Caco-2 (cell line): ENCODE measurements around the gene ATG16L1. TPM values are rescaled to one million over a fixed set of nuclear protein-coding genes. Genes with fewer than 3 reads are reported as not detected.

Experiments used
- BruUV-seq: library from RNA; stranded (reverse); fragments of 400-500 nt; replicated peaks from 2 replicates; lab custom pipeline; 2021; lab: Mats Ljungman, UMichigan
- CTCF ChIA-PET: fragments of 300-600 bp; sonication (Branson Sonifier 250); formaldehyde crosslinking; loops from one replicate; lab custom pipeline; 2022; ENCODE audit warnings: antibody characterized with exemption; lab: Charles Lee
- POLR2A ChIA-PET: fragments of 300-600 bp; sonication (Branson Sonifier 250); formaldehyde crosslinking; loops from one replicate; lab custom pipeline; 2022; ENCODE audit warnings: antibody characterized with exemption; lab: Charles Lee
- DNase-seq, 2 experiments: peaks; one replicate each; pipeline versions ENCODE4 v3.0.0 to v3.0.0-alpha.2; 2020 to 2022
- H3K27me3 ChIP-seq: replicated peaks from 2 replicates; pipeline ENCODE4 v1.6.0; 2011; ENCODE audit warnings: low read length; ENCODE audit not compliant: control insufficient read depth, insufficient read depth
- H3K36me3 ChIP-seq: 2 replicates; pipeline ENCODE4 v1.5.1; 2011; ENCODE audit warnings: low read length; ENCODE audit not compliant: control insufficient read depth, insufficient read depth
- H3K4me1 ChIP-seq: fragments of 250-450 bp; sonication (Bioruptor Pico); 2 replicates; pipeline ENCODE4 v1.5.1; 2020; ENCODE audit warnings: mild to moderate bottlenecking
- H3K4me3 ChIP-seq: 2 replicates; pipeline ENCODE4 v1.5.1; 2011; ENCODE audit warnings: low read depth, mild to moderate bottlenecking, control low read depth, low read length
- H3K9me3 ChIP-seq: fragments of 250-450 bp; sonication (Bioruptor Pico); 2 replicates; pipeline ENCODE4 v1.5.1; 2020; ENCODE audit warnings: mild to moderate bottlenecking, moderate library complexity
- H3K27ac Mint-ChIP-seq: one replicate; pipeline ENCODE4 v1.8.0; 2022; ENCODE audit warnings: mixed read lengths; ENCODE audit not compliant: unreplicated experiment
- H3K27me3 Mint-ChIP-seq: one replicate; pipeline ENCODE4 v1.8.0; 2022; ENCODE audit warnings: mixed read lengths; ENCODE audit not compliant: insufficient read depth, unreplicated experiment
- H3K36me3 Mint-ChIP-seq: one replicate; pipeline ENCODE4 v1.8.0; 2022; ENCODE audit warnings: mild to moderate bottlenecking, mixed read lengths; ENCODE audit not compliant: insufficient read depth, unreplicated experiment
- H3K4me1 Mint-ChIP-seq: one replicate; pipeline ENCODE4 v1.8.0; 2022; ENCODE audit warnings: low read depth, mixed read lengths; ENCODE audit not compliant: unreplicated experiment
- H3K4me3 Mint-ChIP-seq: one replicate; pipeline ENCODE4 v1.8.0; 2022; ENCODE audit warnings: mild to moderate bottlenecking, moderate library complexity, mixed read lengths; ENCODE audit not compliant: unreplicated experiment
- H3K9me3 Mint-ChIP-seq: one replicate; pipeline ENCODE4 v1.8.0; 2022; ENCODE audit warnings: mixed read lengths; ENCODE audit not compliant: unreplicated experiment
- CTCF ChIP-seq, 2 experiments: fragments of 200-600 bp in 1 of 2; IDR thresholded peaks; 1 replicate in 1 of 2; 2 replicates in 1 of 2; pipeline versions ENCODE4 v1.5.1 to v1.8.0; 2011 to 2022; ENCODE audit warnings: antibody characterized with exemption in 1 of 2, control low read depth in 1 of 2, inconsistent platforms in 1 of 2, low read depth in 1 of 2, low read length in 1 of 2, mild to moderate bottlenecking in 1 of 2, moderate library complexity in 1 of 2; ENCODE audit not compliant: insufficient read depth in 1 of 2, severe bottlenecking in 1 of 2, unreplicated experiment in 1 of 2
- intact Hi-C: fragments of 100-400 bp; cut with micrococcal nuclease; formaldehyde crosslinking; loops from one replicate; pipeline ENCODE4 v1.10.0; 2022; ENCODE audit not compliant: unreplicated experiment
- total RNA-seq: library from RNA; stranded (reverse); gene quantifications from 2 replicates; pipeline ENCODE4 v1.2.3, GENCODE V29; 2022

The ATG16L1 gene
- total RNA-seq, 1 experiment from 2014 or later: 20.1 TPM

GRCh38 chr2:233275223-233275622 lies 23.8 kb downstream of the ATG16L1 start:
- BruUV-seq: no TSS peak
- no peaks in the 10 kb centered on the region for H3K27me3 Mint-ChIP-seq
- H3K36me3 ChIP-seq: no peaks in the 10 kb centered on the region
- TF ChIP-seq CTCF (IDR thresholded peaks at IDR 0.05; ENCODE audit: insufficient read depth in 1 of 2, low read depth in 1 of 2, low read length in 1 of 2, severe bottlenecking in 1 of 2, unreplicated experiment in 1 of 2): no peak
- CTCF ChIA-PET: no interaction called here
- no peaks in the 10 kb centered on the region for H3K9me3 Mint-ChIP-seq
- H3K27me3 ChIP-seq: no peaks in the 10 kb centered on the region
- no peaks in the 10 kb centered on the region for H3K4me1 Mint-ChIP-seq
- peaks cover 47% of the 10 kb centered on the region for H3K36me3 Mint-ChIP-seq
- no peak overlapping the region for H3K4me3 ChIP-seq
- intact Hi-C loops: no loop called here
- no peak overlapping the region for H3K27ac Mint-ChIP-seq
- POLR2A ChIA-PET: no interaction called here
- H3K4me3 Mint-ChIP-seq: no peak overlapping the region
- no peaks in the 10 kb centered on the region for H3K9me3 ChIP-seq
- no peak for DNase-seq
- no peaks in the 10 kb centered on the region for H3K4me1 ChIP-seq

- Mint-ChIP-seq H3K27ac (no peak overlapping the region), H3K4me1 (no peaks in the 10 kb centered on the region), H3K36me3 (peaks cover 67% of the 10 kb centered on the region), H3K9me3 (no peaks in the 10 kb centered on the region), H3K4me3 (no peak overlapping the region), H3K27me3 (no peaks in the 10 kb centered on the region)
- H3K9me3 ChIP-seq: no peaks in the 10 kb centered on the region
- POLR2A ChIA-PET: no interaction called here
- no peak overlapping the region for H3K4me3 ChIP-seq
- DNase-seq: no peak
- no peaks in the 10 kb centered on the region for H3K4me1 ChIP-seq
- no peak for TF ChIP-seq CTCF (IDR thresholded peaks at IDR 0.05; ENCODE audit: insufficient read depth in 1 of 2, low read depth in 1 of 2, low read length in 1 of 2, severe bottlenecking in 1 of 2, unreplicated experiment in 1 of 2)
- intact Hi-C loops: no loop called here
- CTCF ChIA-PET: no interaction called here
- no peaks in the 10 kb centered on the region for H3K36me3 ChIP-seq
- no TSS peak for BruUV-seq
- no peaks in the 10 kb centered on the region for H3K27me3 ChIP-seq
Observed at GRCh38 chr2:233278921-233279320, 27.4 kb downstream of the ATG16L1 start.

GRCh38 chr2:233280114-233280693 lies 28.7 kb downstream of the ATG16L1 start:
- Mint-ChIP-seq H3K4me1 (no peaks in the 10 kb centered on the region), H3K4me3 (no peak overlapping the region), H3K36me3 (peaks cover 71% of the 10 kb centered on the region), H3K27me3 (no peaks in the 10 kb centered on the region), H3K9me3 (no peaks in the 10 kb centered on the region), H3K27ac (no peak overlapping the region)
- no peaks in the 10 kb centered on the region for H3K27me3 ChIP-seq
- no TSS peak for BruUV-seq
- no peaks in the 10 kb centered on the region for H3K9me3 ChIP-seq
- no peak for TF ChIP-seq CTCF (IDR thresholded peaks at IDR 0.05; ENCODE audit: insufficient read depth in 1 of 2, low read depth in 1 of 2, low read length in 1 of 2, severe bottlenecking in 1 of 2, unreplicated experiment in 1 of 2)
- POLR2A ChIA-PET: no interaction called here
- intact Hi-C loops: no loop called here
- CTCF ChIA-PET: no interaction called here
- H3K4me3 ChIP-seq: no peak overlapping the region
- no peak for DNase-seq
- H3K4me1 ChIP-seq: no peaks in the 10 kb centered on the region
- no peaks in the 10 kb centered on the region for H3K36me3 ChIP-seq
